Neural cell (in vitro differentiated cells): ENCODE data around the gene SORCS1.

ENCODE experiments used
- CTCF ChIP-seq: fragments of 450-650 bp; IDR thresholded peaks from 2 replicates; pipeline ENCODE4 v1.5.1; 2014; ENCODE audit warnings: antibody characterized with exemption, mild to moderate bottlenecking, moderate library complexity; ENCODE audit not compliant: poor library complexity, severe bottlenecking
- EZH2 ChIP-seq: fragments of 200-600, 300-800 bp; shearing (Covaris generic), sonication (generic); IDR thresholded peaks from 2 replicates; pipeline ENCODE4 v1.6.1; 2014; ENCODE audit warnings: antibody characterized with exemption, low read length, borderline replicate concordance, mild to moderate bottlenecking; ENCODE audit not compliant: insufficient read depth, poor library complexity, severe bottlenecking
- POLR2AphosphoS5 ChIP-seq: IDR thresholded peaks from 2 replicates; pipeline ENCODE4 v1.6.1; 2012
- REST ChIP-seq: IDR thresholded peaks from 2 replicates; pipeline ENCODE4 v1.6.1; 2012; ENCODE audit warnings: borderline replicate concordance

GRCh38 chr10:106565546-106565945, 599.0 kb downstream of the SORCS1 start:
- TF ChIP-seq EZH2 = no peak
- no peak for TF ChIP-seq CTCF
- TF ChIP-seq REST = no peak
- TF ChIP-seq POLR2AphosphoS5 = no peak
